CD14-positive monocyte (primary cell): ENCODE measurements around the gene SEMA6D. TPM values are rescaled to one million over a fixed set of nuclear protein-coding genes. Genes with fewer than 3 reads are reported as not detected.

Experiments used
- DNase-seq, 3 donors: peaks; one replicate each; pipeline ENCODE4 v3.0.0-alpha.2; 2011 to 2022
- H2AFZ ChIP-seq: 2 replicates; pipeline ENCODE4 v1.6.0; 2012; ENCODE audit warnings: mild to moderate bottlenecking, low read depth, low read length, inconsistent platforms; ENCODE audit not compliant: insufficient read depth, poor library complexity, severe bottlenecking
- H3K27ac ChIP-seq, 2 donors: 1 replicate in 1 of 2; 2 replicates in 1 of 2; pipeline ENCODE4 v1.5.1; 2012 to 2013; ENCODE audit warnings: low read length in 2 of 2, control low read depth in 1 of 2, inconsistent platforms in 1 of 2, low read depth in 1 of 2, mild to moderate bottlenecking in 1 of 2
- H3K27me3 ChIP-seq, 2 donors: one replicate each; pipeline versions ENCODE4 v1.6.0 to v1.6.1; 2011 to 2013; ENCODE audit warnings: low read length in 2 of 2; ENCODE audit not compliant: control insufficient read depth in 2 of 2, insufficient read depth in 2 of 2
- H3K36me3 ChIP-seq, 2 donors: replicated peaks in 1 of 2; 1 replicate in 1 of 2; 2 replicates in 1 of 2; pipeline versions ENCODE4 v1.5.1 to v1.6.1; 2012 to 2013; ENCODE audit warnings: low read length in 2 of 2, control low read depth in 1 of 2, inconsistent platforms in 1 of 2, mild to moderate bottlenecking in 1 of 2; ENCODE audit not compliant: insufficient read depth in 2 of 2, control insufficient read depth in 1 of 2
- H3K4me1 ChIP-seq, 2 donors: 1 replicate in 1 of 2; 2 replicates in 1 of 2; pipeline versions ENCODE4 v1.5.1 to v1.6.1; 2012 to 2013; ENCODE audit warnings: low read length in 2 of 2, control low read depth in 1 of 2, inconsistent platforms in 1 of 2, mild to moderate bottlenecking in 1 of 2, moderate library complexity in 1 of 2; ENCODE audit not compliant: insufficient read depth in 2 of 2, control insufficient read depth in 1 of 2
- H3K4me2 ChIP-seq: replicated peaks from 2 replicates; pipeline ENCODE3; 2012; ENCODE audit warnings: low read length, moderate library complexity, mild to moderate bottlenecking; ENCODE audit not compliant: poor library complexity, severe bottlenecking; ENCODE audit errors: extremely low read depth
- H3K4me3 ChIP-seq, 3 experiments: fragments of 200-600 bp in 1 of 3; sonication (generic) in 1 of 3; replicated peaks in 1 of 3; 1 replicate in 2 of 3; 2 replicates in 1 of 3; pipeline ENCODE4 v1.5.1; 2011 to 2013; ENCODE audit warnings: low read length in 3 of 3, mild to moderate bottlenecking in 3 of 3, control low read depth in 2 of 3, low read depth in 2 of 3, inconsistent platforms in 1 of 3, moderate library complexity in 1 of 3
- H3K79me2 ChIP-seq: 2 replicates; pipeline ENCODE4 v1.6.0; 2012; ENCODE audit warnings: mild to moderate bottlenecking, control low read depth, inconsistent platforms, low read length, moderate library complexity; ENCODE audit not compliant: insufficient read depth
- H3K9ac ChIP-seq: 2 replicates; pipeline ENCODE4 v1.6.0; 2017; ENCODE audit warnings: low read length, mild to moderate bottlenecking; ENCODE audit not compliant: insufficient read depth, poor library complexity, severe bottlenecking
- H3K9me3 ChIP-seq, 2 donors: replicated peaks in 1 of 2; 1 replicate in 1 of 2; 2 replicates in 1 of 2; pipeline versions ENCODE4 v1.5.1 to v1.6.1; 2012 to 2013; ENCODE audit warnings: low read length in 2 of 2, control low read depth in 1 of 2; ENCODE audit not compliant: control insufficient read depth in 1 of 2, insufficient read depth in 1 of 2
- H4K20me1 ChIP-seq: 2 replicates; pipeline ENCODE4 v1.6.0; 2012; ENCODE audit warnings: mild to moderate bottlenecking, low read length, control low read depth, moderate library complexity; ENCODE audit not compliant: insufficient read depth
- H3K27ac Mint-ChIP-seq, 7 donors: one replicate each; pipeline ENCODE4 v1.8.0; 2020; ENCODE audit warnings: mild to moderate bottlenecking in 7 of 7, mixed read lengths in 7 of 7, moderate library complexity in 6 of 7, inconsistent platforms in 2 of 7
- H3K27me3 Mint-ChIP-seq, 3 donors: one replicate each; pipeline ENCODE4 v1.8.0; 2021 to 2022; ENCODE audit warnings: low read depth in 3 of 3, mild to moderate bottlenecking in 3 of 3, mixed read lengths in 3 of 3, moderate library complexity in 3 of 3, inconsistent platforms in 1 of 3
- H3K36me3 Mint-ChIP-seq, 2 donors: one replicate each; pipeline ENCODE4 v1.8.0; 2020; ENCODE audit warnings: mixed read lengths in 2 of 2, inconsistent platforms in 1 of 2, mild to moderate bottlenecking in 1 of 2
- H3K4me1 Mint-ChIP-seq: one replicate; pipeline ENCODE4 v1.8.0; 2020; ENCODE audit warnings: mild to moderate bottlenecking, mixed read lengths
- H3K4me3 Mint-ChIP-seq, 2 donors: one replicate each; pipeline ENCODE4 v1.8.0; 2020; ENCODE audit warnings: mild to moderate bottlenecking in 2 of 2, mixed read lengths in 2 of 2, moderate library complexity in 1 of 2
- H3K9me3 Mint-ChIP-seq, 7 donors: one replicate each; pipeline ENCODE4 v1.8.0; 2020 to 2022; ENCODE audit warnings: mixed read lengths in 7 of 7, mild to moderate bottlenecking in 6 of 7, moderate library complexity in 6 of 7, inconsistent platforms in 2 of 7
- CTCF ChIP-seq: fragments of 200-600 bp; IDR thresholded peaks from one replicate; pipeline ENCODE4 v1.8.0; 2022; ENCODE audit warnings: antibody characterized with exemption, mild to moderate bottlenecking
- WGBS: methylation state at CpG from one replicate; pipeline ENCODE4 v1.1.5; 2013; ENCODE audit warnings: missing lambda C conversion rate; ENCODE audit not compliant: insufficient coverage; 5-methylcytosine and 5-hydroxymethylcytosine counted together
- intact Hi-C, 2 donors: fragments of 100-400 bp; cut with micrococcal nuclease; formaldehyde crosslinking; loops; one replicate each; pipeline versions ENCODE4 v1.15.0 to v1.15.1; 2023
- polyA plus RNA-seq, 3 donors: library from polyadenylated mRNA; depleted of rRNA in 1 of 3; unstranded in 2 of 3; stranded (reverse) in 1 of 3; fragments of 300-500 nt in 2 of 3; fragments of >200 nt in 1 of 3; fragmentation: Illumina TruSeq in 2 of 3; gene quantifications; 1 replicate in 2 of 3; 2 replicates in 1 of 3; pipeline ENCODE4 v1.2.3, GENCODE V29; 2012 to 2021

Gene SEMA6D
- polyA plus RNA-seq, 3 donors, result not detected

- H3K4me3 ChIP-seq, result no peak overlapping the region
- Mint-ChIP-seq H3K27ac (no peak overlapping the region), H3K9me3 (peaks cover 0 to 2% (median 0%) of the 10 kb centered on the region in 7 donors), H3K27me3 (peaks cover 0 to 2% (median 0%) of the 10 kb centered on the region in 3 donors), H3K4me1 (no peaks in the 10 kb centered on the region), H3K36me3 (no peaks in the 10 kb centered on the region), H3K4me3 (no peak overlapping the region)
- no peak overlapping the region for H2AFZ ChIP-seq
- H3K27ac ChIP-seq, result no peak overlapping the region
- H4K20me1 ChIP-seq, result no peaks in the 10 kb centered on the region
- no peak overlapping the region for H3K9ac ChIP-seq
- WGBS, result no CpG with 5 or more reads among the region's 1 CpG
- H3K4me2 ChIP-seq, result no peak overlapping the region
- DNase-seq, result no peak
- no peaks in the 10 kb centered on the region for H3K36me3 ChIP-seq
- peaks cover 0 to 3% of the 10 kb centered on the region in 2 donors for H3K27me3 ChIP-seq
- intact Hi-C loops, result no loop called here
- no peaks in the 10 kb centered on the region for H3K4me1 ChIP-seq
- H3K79me2 ChIP-seq, result no peaks in the 10 kb centered on the region
- no peak for TF ChIP-seq CTCF
- H3K9me3 ChIP-seq, result no peaks in the 10 kb centered on the region
Observed at GRCh38 chr15:47814620-47815019, 97.3 kb downstream of the SEMA6D start.

GRCh38 chr15:47817969-47818548, 100.8 kb downstream of the SEMA6D start:
- Mint-ChIP-seq H3K27ac (peak overlapping the region in 1 of 7 donors; percentile 51), H3K9me3 (peaks cover 0 to 1% (median 0%) of the 10 kb centered on the region in 7 donors)

More at GRCh38 chr15:47817969-47818548, 100.8 kb downstream of the SEMA6D start:
- TF ChIP-seq CTCF, result no peak
- Histone ChIP-seq H3K4me2 (no peak overlapping the region), H3K36me3 (no peaks in the 10 kb centered on the region), H3K4me3 (no peak overlapping the region), H3K4me1 (no peaks in the 10 kb centered on the region), H3K9me3 (no peaks in the 10 kb centered on the region), H3K27ac (no peak overlapping the region), H3K9ac (no peak overlapping the region), H3K27me3 (peaks cover 0 to 3% of the 10 kb centered on the region in 2 donors), H2AFZ (no peak overlapping the region), H4K20me1 (no peaks in the 10 kb centered on the region), H3K79me2 (no peaks in the 10 kb centered on the region)
- intact Hi-C loops, result no loop called here
- DNase-seq, result no peak
- peaks cover 0 to 2% (median under 1%) of the 10 kb centered on the region in 3 donors for H3K27me3 Mint-ChIP-seq
- H3K4me1 Mint-ChIP-seq, result no peaks in the 10 kb centered on the region
- H3K36me3 Mint-ChIP-seq, result no peaks in the 10 kb centered on the region
- H3K4me3 Mint-ChIP-seq, result no peak overlapping the region
- WGBS, result 73% methylated on average over 4 of the region's 5 CpGs
